GM10248 (cell line): Measurements from ENCODE around the gene CTAG1B.
"Not testable (repeated sequence)": the region's sequence is repeated elsewhere in the genome, so short reads cannot be mapped to it uniquely, and the experiment has no call there.

Source experiments
- CTCF ChIA-PET: fragments of 300-600 bp; sonication (Branson Sonifier 250); formaldehyde crosslinking; extraction: SDS; loops from one replicate; lab custom pipeline; 2021; ENCODE audit warnings: antibody characterized with exemption; lab: Yijun Ruan, JAX
- POLR2A ChIA-PET: fragments of 350-650 bp; sonication (Branson Sonifier 250); formaldehyde crosslinking; extraction: SDS; loops from one replicate; lab custom pipeline; 2020; ENCODE audit warnings: antibody characterized with exemption; lab: Yijun Ruan, JAX
- DNase-seq: peaks from one replicate; pipeline ENCODE4 v3.0.0; 2012; ENCODE audit errors: extremely low spot score
- CTCF ChIP-seq: IDR thresholded peaks from 2 replicates; pipeline ENCODE4 v1.5.1; 2012; ENCODE audit warnings: mild to moderate bottlenecking, low read depth; ENCODE audit errors: extremely low read depth, missing control alignments, control extremely low read depth

The CTAG1B gene

GRCh38 chrX:154592505-154592904 lies 26.6 kb downstream of the CTAG1B start:
- no peak for TF ChIP-seq CTCF
- no peak for DNase-seq
- ChIA-PET POLR2A (no interaction called here), CTCF (no interaction called here)

GRCh38 chrX:154590415-154590814 lies 28.7 kb downstream of the CTAG1B start:
- CTCF ChIA-PET, POLR2A ChIA-PET, DNase-seq: not testable (repeated sequence)

GRCh38 chrX:154584585-154585183 lies 34.4 kb downstream of the CTAG1B start, which contains the start of gene CTAG1A:
Gene CTAG1A (plus strand): TSS chrX:154585133. CDS start chrX:154585207, 74 bp downstream.
- DNase-seq, CTCF ChIA-PET, POLR2A ChIA-PET: not testable (repeated sequence)

- DNase-seq, POLR2A ChIA-PET, CTCF ChIA-PET: not testable (repeated sequence)
Measured at GRCh38 chrX:154582994-154583393, 36.1 kb downstream of the CTAG1B start.

GRCh38 chrX:154575076-154575475 lies 44.0 kb downstream of the CTAG1B start:
- CTCF ChIA-PET, POLR2A ChIA-PET, DNase-seq: not testable (repeated sequence)

- CTCF ChIA-PET, POLR2A ChIA-PET, DNase-seq: not testable (repeated sequence)
Measured at GRCh38 chrX:154573061-154573460, 46.0 kb downstream of the CTAG1B start.

GRCh38 chrX:154570361-154570760 lies 48.7 kb downstream of the CTAG1B start:
- DNase-seq, CTCF ChIA-PET, POLR2A ChIA-PET: not testable (repeated sequence)
